SK-N-SH (cell line): ENCODE data around the gene KHSRP. TPM values are rescaled to one million over a fixed set of nuclear protein-coding genes. Genes with fewer than 3 reads are reported as not detected.

Source experiments
- CTCF ChIA-PET: fragments of 300-600, 350-600 bp; formaldehyde crosslinking; extraction: SDS; loops from one replicate; lab custom pipeline; 2021; lab: Yijun Ruan, JAX
- POLR2A ChIA-PET: fragments of 350-600 bp; sonication (Branson Sonifier 250); formaldehyde crosslinking; extraction: SDS; loops from one replicate; lab custom pipeline; 2020; ENCODE audit warnings: antibody characterized with exemption, inconsistent platforms; lab: Yijun Ruan, JAX
- DNase-seq: peaks from one replicate; pipeline ENCODE4 v3.0.0; 2012
- H2AFZ ChIP-seq: fragments of 200-600 bp; sonication (generic); 2 replicates; pipeline ENCODE4 v1.8.1; 2016; ENCODE audit warnings: antibody characterized with exemption, mild to moderate bottlenecking, low read depth
- H3F3A ChIP-seq: fragments of 200-600 bp; sonication (generic); replicated peaks from 2 replicates; pipeline ENCODE3; 2016; ENCODE audit warnings: antibody characterized with exemption, mild to moderate bottlenecking; ENCODE audit not compliant: insufficient read depth
- H3K27ac ChIP-seq, 2 experiments: fragments of 200-500 bp in 1 of 2; fragments of 200-600 bp in 1 of 2; sonication (Bioruptor generic) in 1 of 2; sonication (generic), shearing (Covaris generic) in 1 of 2; 2 replicates each; pipeline versions ENCODE4 v1.5.1 to v1.6.1; 2014 to 2016; ENCODE audit warnings: low read depth in 2 of 2, inconsistent platforms in 1 of 2, low read length in 1 of 2, mild to moderate bottlenecking in 1 of 2, mixed read lengths in 1 of 2
- H3K27me3 ChIP-seq: fragments of 200-600 bp; sonication (generic), shearing (Covaris generic); 2 replicates; pipeline ENCODE4 v1.6.1; 2016; ENCODE audit warnings: mixed run types; ENCODE audit not compliant: insufficient read depth
- H3K36me3 ChIP-seq, 2 experiments: fragments of 200-500 bp in 1 of 2; fragments of 200-600 bp in 1 of 2; sonication (Bioruptor generic) in 1 of 2; sonication (generic) in 1 of 2; replicated peaks in 1 of 2; 2 replicates each; pipeline versions ENCODE3 to v1.5.1; 2014 to 2016; ENCODE audit warnings: low read length in 1 of 2, mild to moderate bottlenecking in 1 of 2; ENCODE audit not compliant: insufficient read depth in 2 of 2, control insufficient read depth in 1 of 2
- H3K4me1 ChIP-seq, 2 experiments: fragments of 200-500 bp in 1 of 2; fragments of 200-600 bp in 1 of 2; sonication (Bioruptor generic) in 1 of 2; sonication (generic), shearing (Covaris generic) in 1 of 2; 2 replicates each; pipeline versions ENCODE4 v1.5.1 to v1.6.1; 2014 to 2016; ENCODE audit warnings: low read depth in 1 of 2, low read length in 1 of 2, mixed run types in 1 of 2; ENCODE audit not compliant: insufficient read depth in 2 of 2, control insufficient read depth in 1 of 2
- H3K4me2 ChIP-seq: fragments of 200-600 bp; sonication (generic), shearing (Covaris generic); 2 replicates; pipeline ENCODE4 v1.6.1; 2017; ENCODE audit warnings: mixed run types
- H3K4me3 ChIP-seq, 2 experiments: fragments of 200-500 bp in 1 of 2; fragments of 200-600 bp in 1 of 2; sonication (Bioruptor generic) in 1 of 2; sonication (generic), shearing (Covaris generic) in 1 of 2; 2 replicates each; pipeline versions ENCODE4 v1.5.1 to v1.8.1; 2014 to 2016; ENCODE audit warnings: low read depth in 2 of 2, inconsistent platforms in 1 of 2, low read length in 1 of 2, mild to moderate bottlenecking in 1 of 2, mixed read lengths in 1 of 2, moderate library complexity in 1 of 2
- H3K79me2 ChIP-seq: fragments of 200-600 bp; sonication (generic); 2 replicates; pipeline ENCODE4 v1.8.1; 2017; ENCODE audit warnings: mild to moderate bottlenecking; ENCODE audit not compliant: insufficient read depth
- H3K9ac ChIP-seq: fragments of 200-600 bp; sonication (generic); 2 replicates; pipeline ENCODE4 v1.6.1; 2017; ENCODE audit warnings: mixed run types
- H3K9me2 ChIP-seq: fragments of 200-600 bp; sonication (generic); 2 replicates; pipeline ENCODE4 v1.6.1; 2017; ENCODE audit warnings: mixed run types
- H3K9me3 ChIP-seq: fragments of 200-600 bp; sonication (generic); 2 replicates; pipeline ENCODE4 v1.6.1; 2017; ENCODE audit warnings: mixed run types, mild to moderate bottlenecking, moderate library complexity
- H4K20me1 ChIP-seq: fragments of 200-600 bp; sonication (generic); 2 replicates; pipeline ENCODE4 v1.6.1; 2017; ENCODE audit warnings: mild to moderate bottlenecking, mixed run types; ENCODE audit not compliant: insufficient read depth
- CHD2 ChIP-seq: fragments of 150-350 bp; IDR thresholded peaks from 2 replicates; pipeline ENCODE4 v1.6.1; 2018; ENCODE audit warnings: low read length; ENCODE audit not compliant: partially characterized antibody
- EZH2phosphoT487 ChIP-seq: fragments of 200-600 bp; sonication (generic); IDR thresholded peaks from 2 replicates; pipeline ENCODE4 v1.6.1; 2017; ENCODE audit warnings: low read depth, mixed run types, mild to moderate bottlenecking, antibody characterized with exemption, moderate library complexity, borderline replicate concordance
- FOSL2 ChIP-seq: IDR thresholded peaks from 2 replicates; pipeline ENCODE4 v1.4.0; 2012; ENCODE audit warnings: low read depth, mild to moderate bottlenecking, moderate library complexity, borderline replicate concordance
- FOXJ3 ChIP-seq: sonication (generic); formaldehyde crosslinking; IDR thresholded peaks from 2 replicates; pipeline ENCODE4 v1.5.1; 2020; ENCODE audit warnings: mild to moderate bottlenecking, missing genetic modification reagents
- GABPA ChIP-seq: IDR thresholded peaks from 2 replicates; pipeline ENCODE4 v1.4.0; 2012; ENCODE audit warnings: low read depth, mild to moderate bottlenecking
- MEF2A ChIP-seq: IDR thresholded peaks from 2 replicates; pipeline ENCODE4 v1.4.0; 2012; ENCODE audit warnings: low read depth, borderline replicate concordance
- PBX3 ChIP-seq: IDR thresholded peaks from 2 replicates; pipeline ENCODE4; 2012
- RCOR1 ChIP-seq: fragments of 150-350 bp; IDR thresholded peaks from 2 replicates; pipeline ENCODE4 v1.6.1; 2017; ENCODE audit warnings: antibody characterized with exemption, low read length
- YY1 ChIP-seq: IDR thresholded peaks from 2 replicates; pipeline ENCODE4 v1.4.0; 2012; ENCODE audit warnings: low read depth, mild to moderate bottlenecking
- WGBS: methylation state at CpG from one replicate; pipeline ENCODE4 v1.1.6; 2017; ENCODE audit warnings: low lambda C conversion rate; 5-methylcytosine and 5-hydroxymethylcytosine counted together
- polyA plus RNA-seq, 3 experiments: library from polyadenylated mRNA; depleted of rRNA; stranded (reverse); fragments of >200 nt; gene quantifications; 2 replicates each; pipeline ENCODE4 v1.2.3, GENCODE V29; 2012

Gene KHSRP
- polyA plus RNA-seq, 1 of the 3 experiments (the other 2 are of a cell fraction) = 96.8 TPM

GRCh38 chr19:6458695-6459261 lies 34.2 kb upstream of the KHSRP start:
- H3K36me3 ChIP-seq = peaks cover 0 to 9% of the 10 kb centered on the region in 2 experiments
- peak overlapping the region; percentile 89 for H2AFZ ChIP-seq
- H3K9ac ChIP-seq = 0 out of 2 replicates have a peak overlapping the region, but pooled peaks have one; percentile 28
- ChIA-PET POLR2A (interaction anchor here (1.3 kb wide), 1 partner anchor 23 kb away, joined by 3 read pairs; no protein-coding TSS in a partner anchor), CTCF (interaction anchor here (1.1 kb wide), 1 partner anchor 46 kb away, joined by 8 read pairs; no protein-coding TSS in a partner anchor)
- no peaks in the 10 kb centered on the region for H3K9me2 ChIP-seq
- 51% methylated on average over 15 of the region's 16 CpGs for WGBS
- no peak for TF ChIP-seq YY1
- peak overlapping the region; percentile 96 for H3K4me2 ChIP-seq
- no peaks in the 10 kb centered on the region for H3F3A ChIP-seq
- H3K27ac ChIP-seq = no peak overlapping the region
- no peaks in the 10 kb centered on the region for H4K20me1 ChIP-seq
- DNase-seq = no peak
- H3K4me1 ChIP-seq = peaks cover 0 to 9% of the 10 kb centered on the region in 2 experiments; a peak in 1 of 4 replicates
- peak overlapping the region; percentile 69 to 84 for H3K4me3 ChIP-seq
- peaks cover 1% of the 10 kb centered on the region for H3K27me3 ChIP-seq
- H3K9me3 ChIP-seq = no peaks in the 10 kb centered on the region
- H3K79me2 ChIP-seq = no peaks in the 10 kb centered on the region

GRCh38 chr19:6457958-6458694 lies 33.5 kb upstream of the KHSRP start:
- H4K20me1 ChIP-seq = no peaks in the 10 kb centered on the region
- DNase-seq = no peak
- no peaks in the 10 kb centered on the region for H3K79me2 ChIP-seq
- ChIA-PET POLR2A (no interaction called here), CTCF (no interaction called here)
- no peaks in the 10 kb centered on the region for H3K9me3 ChIP-seq
- H3K4me2 ChIP-seq = peak overlapping the region; percentile 96
- H3K9ac ChIP-seq = no peak overlapping the region
- no peak for TF ChIP-seq FOSL2
- TF ChIP-seq PBX3 = no peak
- TF ChIP-seq GABPA = no peak
- TF ChIP-seq CHD2 = no peak
- TF ChIP-seq FOXJ3 (CRISPR knock-in tag) = no peak
- peak; percentile 55; the same call in 1 of the 2 replicates for TF ChIP-seq MEF2A
- TF ChIP-seq RCOR1 = no peak
- TF ChIP-seq EZH2phosphoT487 = no peak
- H3K27ac ChIP-seq = no peak overlapping the region
- H3K9me2 ChIP-seq = no peaks in the 10 kb centered on the region
- peaks cover 0 to 9% of the 10 kb centered on the region in 2 experiments for H3K36me3 ChIP-seq
- H2AFZ ChIP-seq = no peak overlapping the region
- peaks cover 0 to 9% of the 10 kb centered on the region in 2 experiments; a peak in 1 of 4 replicates for H3K4me1 ChIP-seq
- 96% methylated on average over 13 of the region's 17 CpGs for WGBS
- H3K4me3 ChIP-seq = peak overlapping the region in 1 of 2 experiments; percentile 84; a peak in 2 of 4 replicates
- no peaks in the 10 kb centered on the region for H3K27me3 ChIP-seq
- H3F3A ChIP-seq = no peaks in the 10 kb centered on the region
